CD14-positive monocyte (primary cell): ENCODE results near the gene WFDC6. TPM values are rescaled to one million over a fixed set of nuclear protein-coding genes. Genes with fewer than 3 reads are reported as not detected.

Source experiments
- DNase-seq, 3 donors: peaks; one replicate each; pipeline ENCODE4 v3.0.0-alpha.2; 2011 to 2022
- H2AFZ ChIP-seq: 2 replicates; pipeline ENCODE4 v1.6.0; 2012; ENCODE audit warnings: mild to moderate bottlenecking, low read depth, low read length, inconsistent platforms; ENCODE audit not compliant: insufficient read depth, poor library complexity, severe bottlenecking
- H3K27ac ChIP-seq, 2 donors: 1 replicate in 1 of 2; 2 replicates in 1 of 2; pipeline ENCODE4 v1.5.1; 2012 to 2013; ENCODE audit warnings: low read length in 2 of 2, control low read depth in 1 of 2, inconsistent platforms in 1 of 2, low read depth in 1 of 2, mild to moderate bottlenecking in 1 of 2
- H3K27me3 ChIP-seq, 2 donors: one replicate each; pipeline versions ENCODE4 v1.6.0 to v1.6.1; 2011 to 2013; ENCODE audit warnings: low read length in 2 of 2; ENCODE audit not compliant: control insufficient read depth in 2 of 2, insufficient read depth in 2 of 2
- H3K36me3 ChIP-seq, 2 donors: replicated peaks in 1 of 2; 1 replicate in 1 of 2; 2 replicates in 1 of 2; pipeline versions ENCODE4 v1.5.1 to v1.6.1; 2012 to 2013; ENCODE audit warnings: low read length in 2 of 2, control low read depth in 1 of 2, inconsistent platforms in 1 of 2, mild to moderate bottlenecking in 1 of 2; ENCODE audit not compliant: insufficient read depth in 2 of 2, control insufficient read depth in 1 of 2
- H3K4me1 ChIP-seq, 2 donors: 1 replicate in 1 of 2; 2 replicates in 1 of 2; pipeline versions ENCODE4 v1.5.1 to v1.6.1; 2012 to 2013; ENCODE audit warnings: low read length in 2 of 2, control low read depth in 1 of 2, inconsistent platforms in 1 of 2, mild to moderate bottlenecking in 1 of 2, moderate library complexity in 1 of 2; ENCODE audit not compliant: insufficient read depth in 2 of 2, control insufficient read depth in 1 of 2
- H3K4me2 ChIP-seq: replicated peaks from 2 replicates; pipeline ENCODE3; 2012; ENCODE audit warnings: low read length, moderate library complexity, mild to moderate bottlenecking; ENCODE audit not compliant: poor library complexity, severe bottlenecking; ENCODE audit errors: extremely low read depth
- H3K4me3 ChIP-seq, 3 experiments: fragments of 200-600 bp in 1 of 3; sonication (generic) in 1 of 3; replicated peaks in 1 of 3; 1 replicate in 2 of 3; 2 replicates in 1 of 3; pipeline ENCODE4 v1.5.1; 2011 to 2013; ENCODE audit warnings: low read length in 3 of 3, mild to moderate bottlenecking in 3 of 3, control low read depth in 2 of 3, low read depth in 2 of 3, inconsistent platforms in 1 of 3, moderate library complexity in 1 of 3
- H3K79me2 ChIP-seq: 2 replicates; pipeline ENCODE4 v1.6.0; 2012; ENCODE audit warnings: mild to moderate bottlenecking, control low read depth, inconsistent platforms, low read length, moderate library complexity; ENCODE audit not compliant: insufficient read depth
- H3K9ac ChIP-seq: 2 replicates; pipeline ENCODE4 v1.6.0; 2017; ENCODE audit warnings: low read length, mild to moderate bottlenecking; ENCODE audit not compliant: insufficient read depth, poor library complexity, severe bottlenecking
- H3K9me3 ChIP-seq, 2 donors: replicated peaks in 1 of 2; 1 replicate in 1 of 2; 2 replicates in 1 of 2; pipeline versions ENCODE4 v1.5.1 to v1.6.1; 2012 to 2013; ENCODE audit warnings: low read length in 2 of 2, control low read depth in 1 of 2; ENCODE audit not compliant: control insufficient read depth in 1 of 2, insufficient read depth in 1 of 2
- H4K20me1 ChIP-seq: 2 replicates; pipeline ENCODE4 v1.6.0; 2012; ENCODE audit warnings: mild to moderate bottlenecking, low read length, control low read depth, moderate library complexity; ENCODE audit not compliant: insufficient read depth
- H3K27ac Mint-ChIP-seq, 7 donors: one replicate each; pipeline ENCODE4 v1.8.0; 2020; ENCODE audit warnings: mild to moderate bottlenecking in 7 of 7, mixed read lengths in 7 of 7, moderate library complexity in 6 of 7, inconsistent platforms in 2 of 7
- H3K27me3 Mint-ChIP-seq, 3 donors: one replicate each; pipeline ENCODE4 v1.8.0; 2021 to 2022; ENCODE audit warnings: low read depth in 3 of 3, mild to moderate bottlenecking in 3 of 3, mixed read lengths in 3 of 3, moderate library complexity in 3 of 3, inconsistent platforms in 1 of 3
- H3K36me3 Mint-ChIP-seq, 2 donors: one replicate each; pipeline ENCODE4 v1.8.0; 2020; ENCODE audit warnings: mixed read lengths in 2 of 2, inconsistent platforms in 1 of 2, mild to moderate bottlenecking in 1 of 2
- H3K4me1 Mint-ChIP-seq: one replicate; pipeline ENCODE4 v1.8.0; 2020; ENCODE audit warnings: mild to moderate bottlenecking, mixed read lengths
- H3K4me3 Mint-ChIP-seq, 2 donors: one replicate each; pipeline ENCODE4 v1.8.0; 2020; ENCODE audit warnings: mild to moderate bottlenecking in 2 of 2, mixed read lengths in 2 of 2, moderate library complexity in 1 of 2
- H3K9me3 Mint-ChIP-seq, 7 donors: one replicate each; pipeline ENCODE4 v1.8.0; 2020 to 2022; ENCODE audit warnings: mixed read lengths in 7 of 7, mild to moderate bottlenecking in 6 of 7, moderate library complexity in 6 of 7, inconsistent platforms in 2 of 7
- WGBS: methylation state at CpG from one replicate; pipeline ENCODE4 v1.1.5; 2013; ENCODE audit warnings: missing lambda C conversion rate; ENCODE audit not compliant: insufficient coverage; 5-methylcytosine and 5-hydroxymethylcytosine counted together
- intact Hi-C, 2 donors: fragments of 100-400 bp; cut with micrococcal nuclease; formaldehyde crosslinking; loops; one replicate each; pipeline versions ENCODE4 v1.15.0 to v1.15.1; 2023
- polyA plus RNA-seq, 3 donors: library from polyadenylated mRNA; depleted of rRNA in 1 of 3; unstranded in 2 of 3; stranded (reverse) in 1 of 3; fragments of 300-500 nt in 2 of 3; fragments of >200 nt in 1 of 3; fragmentation: Illumina TruSeq in 2 of 3; gene quantifications; 1 replicate in 2 of 3; 2 replicates in 1 of 3; pipeline ENCODE4 v1.2.3, GENCODE V29; 2012 to 2021
- TF ChIP-seq, protein P1 (sequence below): fragments of 200-600 bp; IDR thresholded peaks from one replicate; pipeline ENCODE4 v1.8.0; 2022; ENCODE audit warnings: antibody characterized with exemption, mild to moderate bottlenecking

WFDC6 gene
- polyA plus RNA-seq, 3 donors = not detected

DNA sequence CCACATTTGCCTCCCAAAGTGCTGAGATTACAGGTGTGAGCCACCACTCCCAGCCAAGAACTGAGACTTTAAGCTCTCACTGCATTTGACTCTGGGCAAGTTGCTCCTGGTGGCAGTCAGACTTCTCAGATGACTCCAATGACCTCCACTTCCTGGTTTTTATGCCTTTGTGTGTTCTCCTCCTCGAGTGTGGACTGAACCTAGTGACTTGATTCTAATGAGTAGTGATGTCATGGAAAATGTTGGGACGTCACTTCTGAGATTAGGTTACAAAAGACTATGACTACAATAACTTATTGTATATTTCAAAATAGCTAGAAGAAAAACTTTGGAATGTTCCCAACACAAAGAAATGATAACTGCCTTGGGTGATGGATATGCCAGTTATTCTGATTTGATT is 35.9 kb downstream of the WFDC6 start:
- Histone ChIP-seq H3K4me3 (no peak overlapping the region), H3K4me1 (no peaks in the 10 kb centered on the region), H3K27me3 (peaks cover 13 to 25% of the 10 kb centered on the region in 2 donors), H3K79me2 (no peaks in the 10 kb centered on the region), H3K36me3 (no peaks in the 10 kb centered on the region), H4K20me1 (no peaks in the 10 kb centered on the region), H3K27ac (no peak overlapping the region), H2AFZ (no peak overlapping the region), H3K9ac (no peak overlapping the region), H3K9me3 (no peaks in the 10 kb centered on the region), H3K4me2 (no peak overlapping the region)
- Mint-ChIP-seq H3K27me3 (peaks cover 21 to 54% (median 36%) of the 10 kb centered on the region in 3 donors), H3K27ac (no peak overlapping the region), H3K4me1 (no peaks in the 10 kb centered on the region), H3K36me3 (no peaks in the 10 kb centered on the region), H3K4me3 (no peak overlapping the region), H3K9me3 (peaks cover 0 to 2% (median 0%) of the 10 kb centered on the region in 7 donors)
- WGBS = no CpG with 5 or more reads among the region's 2 CpGs
- TF ChIP-seq, protein P1, sequence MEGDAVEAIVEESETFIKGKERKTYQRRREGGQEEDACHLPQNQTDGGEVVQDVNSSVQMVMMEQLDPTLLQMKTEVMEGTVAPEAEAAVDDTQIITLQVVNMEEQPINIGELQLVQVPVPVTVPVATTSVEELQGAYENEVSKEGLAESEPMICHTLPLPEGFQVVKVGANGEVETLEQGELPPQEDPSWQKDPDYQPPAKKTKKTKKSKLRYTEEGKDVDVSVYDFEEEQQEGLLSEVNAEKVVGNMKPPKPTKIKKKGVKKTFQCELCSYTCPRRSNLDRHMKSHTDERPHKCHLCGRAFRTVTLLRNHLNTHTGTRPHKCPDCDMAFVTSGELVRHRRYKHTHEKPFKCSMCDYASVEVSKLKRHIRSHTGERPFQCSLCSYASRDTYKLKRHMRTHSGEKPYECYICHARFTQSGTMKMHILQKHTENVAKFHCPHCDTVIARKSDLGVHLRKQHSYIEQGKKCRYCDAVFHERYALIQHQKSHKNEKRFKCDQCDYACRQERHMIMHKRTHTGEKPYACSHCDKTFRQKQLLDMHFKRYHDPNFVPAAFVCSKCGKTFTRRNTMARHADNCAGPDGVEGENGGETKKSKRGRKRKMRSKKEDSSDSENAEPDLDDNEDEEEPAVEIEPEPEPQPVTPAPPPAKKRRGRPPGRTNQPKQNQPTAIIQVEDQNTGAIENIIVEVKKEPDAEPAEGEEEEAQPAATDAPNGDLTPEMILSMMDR = no peak
- intact Hi-C loops = no loop called here
- peak in 1 of 3 donors; percentile 44 for DNase-seq

DNA sequence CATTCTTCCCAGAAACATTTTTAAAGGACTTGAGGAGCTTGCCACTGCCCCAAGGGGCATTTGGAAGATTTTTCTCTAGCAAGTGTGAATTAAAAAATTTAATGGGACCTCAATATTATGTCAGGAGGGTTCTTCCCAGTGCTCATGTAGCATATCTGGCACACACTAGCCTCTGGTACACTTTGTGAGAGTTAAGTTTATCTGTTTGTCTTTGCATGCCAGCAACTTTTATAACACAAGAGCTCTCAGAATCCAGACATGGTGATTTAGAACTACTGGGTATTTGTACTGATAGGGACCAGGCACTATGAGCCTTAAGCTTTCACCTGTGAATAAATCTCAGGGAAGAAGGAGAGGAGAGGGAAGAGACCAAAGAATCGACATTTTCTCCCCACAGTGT is 36.7 kb downstream of the WFDC6 start:
- H3K9me3 ChIP-seq = no peaks in the 10 kb centered on the region
- H3K27ac ChIP-seq = no peak overlapping the region
- H3K27ac Mint-ChIP-seq = no peak overlapping the region
- intact Hi-C loops = no loop called here
- H3K79me2 ChIP-seq = no peaks in the 10 kb centered on the region
- no peak overlapping the region for H3K4me2 ChIP-seq
- no CpG with 5 or more reads among the region's 1 CpG for WGBS
- peaks cover 21 to 58% (median 32%) of the 10 kb centered on the region in 3 donors for H3K27me3 Mint-ChIP-seq
- no peaks in the 10 kb centered on the region for H3K4me1 ChIP-seq
- peak overlapping the region in 1 of 2 donors; percentile 18 for H3K4me3 Mint-ChIP-seq
- no peaks in the 10 kb centered on the region for H4K20me1 ChIP-seq
- no peak overlapping the region for H3K4me3 ChIP-seq
- no peak for DNase-seq
- no peaks in the 10 kb centered on the region for H3K36me3 ChIP-seq
- H3K9me3 Mint-ChIP-seq = peaks cover 0 to 5% (median 0%) of the 10 kb centered on the region in 7 donors
- no peak overlapping the region for H2AFZ ChIP-seq
- no peaks in the 10 kb centered on the region for H3K4me1 Mint-ChIP-seq
- H3K27me3 ChIP-seq = peaks cover 13 to 25% of the 10 kb centered on the region in 2 donors
- H3K9ac ChIP-seq = no peak overlapping the region
- H3K36me3 Mint-ChIP-seq = no peaks in the 10 kb centered on the region
- TF ChIP-seq, protein P1 = no peak
